Thymus (tissue), 11 donors: ENCODE data around the gene PCCA. TPM values are rescaled to one million over a fixed set of nuclear protein-coding genes. Genes with fewer than 3 reads are reported as not detected.
A peak's percentile ranks its signal among the peaks of the same experiment; 100 is the strongest.
"Not testable (repeated sequence)": the region's sequence is repeated elsewhere in the genome, so short reads cannot be mapped to it uniquely, and the experiment has no call there.

Experiments
- DNase-seq, 9 donors: peaks; one replicate each; pipeline ENCODE4 v3.0.0-alpha.2; 2013; ENCODE audit warnings: low spot score in 9 of 9, low read depth in 6 of 9, missing footprints in 1 of 9
- H3K27ac ChIP-seq, 2 donors: one replicate each; pipeline ENCODE4 v1.5.1; 2013; ENCODE audit warnings: control low read depth in 1 of 2, low read depth in 1 of 2, low read length in 1 of 2, mild to moderate bottlenecking in 1 of 2, moderate library complexity in 1 of 2
- H3K27me3 ChIP-seq, 2 donors: one replicate each; pipeline ENCODE4 v1.5.1; 2013; ENCODE audit warnings: low read length in 1 of 2; ENCODE audit not compliant: control insufficient read depth in 2 of 2, insufficient read depth in 1 of 2
- H3K36me3 ChIP-seq, 2 donors: one replicate each; pipeline ENCODE4 v1.5.1; 2013; ENCODE audit warnings: low read length in 1 of 2, mild to moderate bottlenecking in 1 of 2, moderate library complexity in 1 of 2; ENCODE audit not compliant: control insufficient read depth in 2 of 2, insufficient read depth in 2 of 2
- H3K4me1 ChIP-seq, 2 donors: one replicate each; pipeline ENCODE4 v1.5.1; 2013; ENCODE audit warnings: low read length in 2 of 2; ENCODE audit not compliant: control insufficient read depth in 2 of 2, insufficient read depth in 2 of 2
- H3K4me3 ChIP-seq, 2 donors: one replicate each; pipeline ENCODE4 v1.5.1; 2013; ENCODE audit warnings: low read length in 2 of 2, control low read depth in 1 of 2, mild to moderate bottlenecking in 1 of 2
- H3K9me3 ChIP-seq, 2 donors: one replicate each; pipeline ENCODE4 v1.5.1; 2013; ENCODE audit warnings: low read length in 1 of 2, mild to moderate bottlenecking in 1 of 2; ENCODE audit not compliant: control insufficient read depth in 2 of 2, insufficient read depth in 1 of 2
- WGBS: extraction: QIAGEN DNeasy Blood & Tissue Kit; methylation state at CpG from one replicate; pipeline ENCODE4 v1.1.7; 2013; 5-methylcytosine and 5-hydroxymethylcytosine counted together
- polyA plus RNA-seq: library from polyadenylated mRNA; stranded (reverse); fragments of 200-250 nt; gene quantifications from one replicate; pipeline ENCODE4 v1.2.3, GENCODE V29; 2013
- total RNA-seq: library from RNA; stranded (reverse); fragments of 120-200 nt; gene quantifications from one replicate; pipeline ENCODE4 v1.2.4, GENCODE V29; 2013
- donor health status: healthy.

The PCCA gene
- total and polyA plus RNA-seq, 2 donors, result 17.9 to 18.2 TPM

- no peaks in the 10 kb centered on the region for H3K9me3 ChIP-seq
- H3K4me1 ChIP-seq, result peaks cover 12 to 24% of the 10 kb centered on the region in 2 donors
- no peaks in the 10 kb centered on the region for H3K36me3 ChIP-seq
- no peak overlapping the region for H3K27ac ChIP-seq
- 50% methylated on average over 2 of the region's 2 CpGs for WGBS
- H3K4me3 ChIP-seq, result no peak overlapping the region
- peak; percentile 18 to 76 (median 41) for DNase-seq
- H3K27me3 ChIP-seq, result peaks cover 0 to 10% of the 10 kb centered on the region in 2 donors
Observed at GRCh38 chr13:100091391-100091790, 2.5 kb downstream of the PCCA start.

- not testable (repeated sequence) for H3K9me3 ChIP-seq, DNase-seq, H3K4me3 ChIP-seq, H3K27ac ChIP-seq, H3K36me3 ChIP-seq, H3K27me3 ChIP-seq
- H3K4me1 ChIP-seq, result peaks cover 12 to 24% of the 10 kb centered on the region in 2 donors
- WGBS, result 99% methylated on average over 2 of the region's 2 CpGs
Observed at GRCh38 chr13:100092273-100092672, 3.4 kb downstream of the PCCA start.

- Histone ChIP-seq H3K27me3 (no peaks in the 10 kb centered on the region), H3K4me3 (no peak overlapping the region), H3K27ac (no peak overlapping the region), H3K9me3 (no peaks in the 10 kb centered on the region), H3K4me1 (peaks cover 7 to 8% of the 10 kb centered on the region in 2 donors), H3K36me3 (no peaks in the 10 kb centered on the region)
- DNase-seq, result no peak
- WGBS, result over 99% methylated on average over 4 of the region's 4 CpGs
Observed at GRCh38 chr13:100095498-100095897, 6.6 kb downstream of the PCCA start.

GRCh38 chr13:100096526-100096925, 7.6 kb downstream of the PCCA start:
- Histone ChIP-seq H3K36me3 (no peaks in the 10 kb centered on the region), H3K9me3 (no peaks in the 10 kb centered on the region), H3K4me3 (no peak overlapping the region), H3K27ac (no peak overlapping the region), H3K4me1 (peaks cover 0 to under 1% of the 10 kb centered on the region in 2 donors), H3K27me3 (no peaks in the 10 kb centered on the region)
- no peak for DNase-seq
- WGBS, result 93% methylated on average over 7 of the region's 7 CpGs

GRCh38 chr13:100097821-100098220, 8.9 kb downstream of the PCCA start:
- no peak for DNase-seq
- WGBS, result 100% methylated on average over 1 of the region's 1 CpG
- Histone ChIP-seq H3K27ac (no peak overlapping the region), H3K4me3 (no peak overlapping the region), H3K27me3 (no peaks in the 10 kb centered on the region), H3K36me3 (no peaks in the 10 kb centered on the region), H3K9me3 (no peaks in the 10 kb centered on the region), H3K4me1 (no peaks in the 10 kb centered on the region)

- H3K36me3 ChIP-seq, result no peaks in the 10 kb centered on the region
- H3K4me3 ChIP-seq, result no peak overlapping the region
- H3K9me3 ChIP-seq, result no peaks in the 10 kb centered on the region
- H3K4me1 ChIP-seq, result no peaks in the 10 kb centered on the region
- 97% methylated on average over 6 of the region's 6 CpGs for WGBS
- DNase-seq, result no peak
- no peak overlapping the region for H3K27ac ChIP-seq
- no peaks in the 10 kb centered on the region for H3K27me3 ChIP-seq
Observed at GRCh38 chr13:100098445-100099116, 9.7 kb downstream of the PCCA start.

GRCh38 chr13:100099117-100099445, 10.2 kb downstream of the PCCA start:
- not testable (repeated sequence) for H3K27ac ChIP-seq

GRCh38 chr13:100100115-100100879, 11.4 kb downstream of the PCCA start:
- WGBS, result 93% methylated on average over 10 of the region's 10 CpGs
- Histone ChIP-seq H3K9me3 (no peaks in the 10 kb centered on the region), H3K4me3 (no peak overlapping the region), H3K4me1 (no peaks in the 10 kb centered on the region), H3K27ac (peak overlapping the region in 1 of 2 donors; percentile 5), H3K36me3 (no peaks in the 10 kb centered on the region), H3K27me3 (no peaks in the 10 kb centered on the region)
- DNase-seq, result no peak

More at GRCh38 chr13:100099117-100099445, 10.2 kb downstream of the PCCA start:
- not testable (repeated sequence) for H3K4me1 ChIP-seq, H3K4me3 ChIP-seq, DNase-seq, H3K27me3 ChIP-seq, H3K9me3 ChIP-seq, H3K36me3 ChIP-seq
- WGBS, result 97% methylated on average over 8 of the region's 8 CpGs

- H3K36me3 ChIP-seq, result no peaks in the 10 kb centered on the region
- no peaks in the 10 kb centered on the region for H3K27me3 ChIP-seq
- no peak for DNase-seq
- H3K9me3 ChIP-seq, result no peaks in the 10 kb centered on the region
- H3K27ac ChIP-seq, result no peak overlapping the region
- H3K4me3 ChIP-seq, result no peak overlapping the region
- H3K4me1 ChIP-seq, result no peaks in the 10 kb centered on the region
- 98% methylated on average over 2 of the region's 2 CpGs for WGBS
Observed at GRCh38 chr13:100102042-100102441, 13.1 kb downstream of the PCCA start.
